Keratinocyte (primary cell): ENCODE results near the gene BRI3BP. TPM values are rescaled to one million over a fixed set of nuclear protein-coding genes. Genes with fewer than 3 reads are reported as not detected.

Experiments
- DNase-seq: peaks from one replicate; pipeline ENCODE4 v3.0.0-alpha.2; 2011; ENCODE audit warnings: low read depth, missing footprints, low spot score
- FAIRE-seq: peaks from 2 replicates; lab custom pipeline; 2011; peaks lifted over from hg19 to GRCh38; lab: Jason Lieb, UNC
- H2AFZ ChIP-seq: 2 replicates; pipeline ENCODE4 v1.6.0; 2012; ENCODE audit warnings: low read length, control low read depth, inconsistent platforms; ENCODE audit not compliant: control insufficient read depth
- H3K27ac ChIP-seq: 2 replicates; pipeline ENCODE4 v1.5.1; 2011; ENCODE audit warnings: low read length; ENCODE audit not compliant: control insufficient read depth, insufficient read depth
- H3K27me3 ChIP-seq: 3 replicates; pipeline ENCODE4 v1.6.0; 2011; ENCODE audit warnings: low read length; ENCODE audit not compliant: control insufficient read depth, insufficient read depth; ENCODE audit errors: extremely low read depth
- H3K36me3 ChIP-seq, 2 experiments: 2 replicates in 1 of 2; 3 replicates in 1 of 2; pipeline ENCODE4 v1.5.1; 2011; ENCODE audit warnings: low read length in 2 of 2, mild to moderate bottlenecking in 1 of 2; ENCODE audit not compliant: control insufficient read depth in 2 of 2, insufficient read depth in 2 of 2; ENCODE audit errors: extremely low read depth in 1 of 2
- H3K4me1 ChIP-seq: 3 replicates; pipeline ENCODE4 v1.5.1; 2011; ENCODE audit warnings: low read length; ENCODE audit not compliant: control insufficient read depth, insufficient read depth; ENCODE audit errors: extremely low read depth
- H3K4me2 ChIP-seq: 3 replicates; pipeline ENCODE4 v1.6.0; 2011; ENCODE audit warnings: low read depth, low read length; ENCODE audit not compliant: control insufficient read depth, insufficient read depth; ENCODE audit errors: extremely low read depth
- H3K4me3 ChIP-seq, 3 experiments: fragments of 200-600 bp in 1 of 3; sonication (generic) in 1 of 3; 2 replicates in 2 of 3; 3 replicates in 1 of 3; pipeline ENCODE4 v1.5.1; 2011 to 2016; ENCODE audit warnings: low read length in 3 of 3, mild to moderate bottlenecking in 3 of 3, control low read depth in 2 of 3, inconsistent platforms in 1 of 3, low read depth in 1 of 3, mixed read lengths in 1 of 3, mixed run types in 1 of 3, moderate library complexity in 1 of 3; ENCODE audit not compliant: control insufficient read depth in 2 of 3, insufficient read depth in 2 of 3; ENCODE audit errors: extremely low read depth in 1 of 3
- H3K79me2 ChIP-seq: 2 replicates; pipeline ENCODE4 v1.6.0; 2012; ENCODE audit warnings: low read length; ENCODE audit not compliant: control insufficient read depth, insufficient read depth
- H3K9ac ChIP-seq: 3 replicates; pipeline ENCODE4 v1.6.0; 2011; ENCODE audit warnings: low read length; ENCODE audit not compliant: control insufficient read depth, insufficient read depth; ENCODE audit errors: extremely low read depth
- H3K9me1 ChIP-seq: 3 replicates; pipeline ENCODE4 v1.6.0; 2011; ENCODE audit warnings: low read length; ENCODE audit not compliant: control insufficient read depth, insufficient read depth; ENCODE audit errors: extremely low read depth
- H3K9me3 ChIP-seq: 2 replicates; pipeline ENCODE4 v1.5.1; 2012; ENCODE audit warnings: low read depth, low read length; ENCODE audit not compliant: control insufficient read depth
- H4K20me1 ChIP-seq: 3 replicates; pipeline ENCODE4 v1.6.0; 2011; ENCODE audit warnings: low read length; ENCODE audit not compliant: control insufficient read depth, insufficient read depth; ENCODE audit errors: extremely low read depth
- CTCF ChIP-seq, 3 experiments: IDR thresholded peaks in 1 of 3; conservative IDR thresholded peaks in 1 of 3; optimal IDR thresholded peaks in 1 of 3; 2 replicates in 2 of 3; 3 replicates in 1 of 3; pipeline versions ENCODE3 to v1.5.1; 2011; ENCODE audit warnings: low read length in 3 of 3, mild to moderate bottlenecking in 3 of 3, moderate library complexity in 2 of 3, control low read depth in 1 of 3, inconsistent platforms in 1 of 3; ENCODE audit not compliant: insufficient read depth in 2 of 3; ENCODE audit errors: extremely low read depth in 1 of 3
- EZH2 ChIP-seq: IDR thresholded peaks from one replicate; pipeline ENCODE4 v1.6.1; 2012; ENCODE audit warnings: inconsistent platforms, mild to moderate bottlenecking, low read length, moderate library complexity
- dilution Hi-C: fragments of 300-500 bp; cut with MboI; formaldehyde crosslinking; loops from one replicate; pipeline ENCODE4 v1.7.0; 2020; ENCODE audit warnings: low sequenced_read_pairs; ENCODE audit not compliant: extremely low pct_ligation_motif_present
- polyA plus RNA-seq, 5 experiments: library from polyadenylated mRNA; depleted of rRNA in 3 of 5; stranded (reverse) in 3 of 5; stranded (forward) in 1 of 5; unstranded in 1 of 5; fragments of >200 nt; gene quantifications; 1 replicate in 1 of 5; 2 replicates in 3 of 5; 3 replicates in 1 of 5; pipeline versions ENCODE4 v1.2.1 to v1.2.3, GENCODE V29; 2011 to 2012; ENCODE audit warnings: missing spikeins in 2 of 5, low read depth in 1 of 5, low replicate concordance in 1 of 5

Gene BRI3BP
- polyA plus RNA-seq, 1 donor (not counting 4 experiments of a cell fraction or from before 2014, with no cell fraction given), result 11.6 TPM

GRCh38 chr12:125023065-125023464 is 29.6 kb downstream of the BRI3BP start:
- H3K9me3 ChIP-seq, result no peaks in the 10 kb centered on the region
- H2AFZ ChIP-seq, result no peak overlapping the region
- no peaks in the 10 kb centered on the region for H4K20me1 ChIP-seq
- no peaks in the 10 kb centered on the region for H3K27me3 ChIP-seq
- peaks cover 2 to 4% of the 10 kb centered on the region in 2 experiments for H3K36me3 ChIP-seq
- peak; percentile 17 for FAIRE-seq
- no peak overlapping the region for H3K27ac ChIP-seq
- no peaks in the 10 kb centered on the region for H3K9me1 ChIP-seq
- no peak for TF ChIP-seq CTCF (optimal IDR thresholded peaks at IDR 0.05 in 1 of 3, IDR thresholded peaks at IDR 0.05 in 1 of 3, conservative IDR thresholded peaks at IDR 0.05 in 1 of 3; ENCODE audit: extremely low read depth in 1 of 3, insufficient read depth in 2 of 3, low read length in 3 of 3)
- TF ChIP-seq EZH2, result no peak
- H3K4me2 ChIP-seq, result no peak overlapping the region
- dilution Hi-C loops, result no loop called here
- no peaks in the 10 kb centered on the region for H3K79me2 ChIP-seq
- no peak overlapping the region for H3K9ac ChIP-seq
- H3K4me1 ChIP-seq, result no peaks in the 10 kb centered on the region
- H3K4me3 ChIP-seq, result no peak overlapping the region
- no peak for DNase-seq

- dilution Hi-C loops, result no loop called here
- Histone ChIP-seq H3K4me1 (no peaks in the 10 kb centered on the region), H3K9me1 (no peaks in the 10 kb centered on the region), H3K9me3 (no peaks in the 10 kb centered on the region), H3K9ac (no peak overlapping the region), H2AFZ (no peak overlapping the region), H3K79me2 (no peaks in the 10 kb centered on the region), H3K4me2 (no peak overlapping the region), H3K27me3 (no peaks in the 10 kb centered on the region), H3K27ac (no peak overlapping the region), H3K36me3 (peaks cover 3 to 4% of the 10 kb centered on the region in 2 experiments), H4K20me1 (no peaks in the 10 kb centered on the region), H3K4me3 (no peak overlapping the region)
- TF ChIP-seq CTCF (optimal IDR thresholded peaks at IDR 0.05 in 1 of 3, IDR thresholded peaks at IDR 0.05 in 1 of 3, conservative IDR thresholded peaks at IDR 0.05 in 1 of 3; ENCODE audit: extremely low read depth in 1 of 3, insufficient read depth in 2 of 3, low read length in 3 of 3) (no peak), EZH2 (no peak)
- DNase-seq, result no peak
- no peak for FAIRE-seq
Measured at GRCh38 chr12:125024949-125025563, 31.6 kb downstream of the BRI3BP start.
